Measurements from ENCODE around the gene SLC44A4.
"Not testable (repeated sequence)": the region's sequence is repeated elsewhere in the genome, so short reads cannot be mapped to it uniquely, and the experiment has no call there.

GRCh38 chr6:31817133-31817928 is 61.5 kb downstream of the SLC44A4 start:
- TF ChIP-seq CTCF (IDR thresholded peaks at IDR 0.05 in 4 of 5, conservative IDR thresholded peaks at IDR 0.05 in 1 of 5); POLR2A (IDR thresholded peaks at IDR 0.05): not testable (repeated sequence)
